Left lung (tissue), 10 donors: ENCODE measurements around the gene HIP1. TPM values are rescaled to one million over a fixed set of nuclear protein-coding genes. Genes with fewer than 3 reads are reported as not detected.
A peak's percentile ranks its signal among the peaks of the same experiment; 100 is the strongest.

Source experiments
- ATAC-seq: fragments of 200-7000 bp; cut with Tn5 transposase; one replicate; pipeline ENCODE4 v1.9.1; 2020; ENCODE audit warnings: moderate library complexity
- DNase-seq, 4 donors: peaks; one replicate each; pipeline ENCODE4 v3.0.0-alpha.2; 2013 to 2020
- H3K27ac ChIP-seq, 2 donors: fragments of 200-600 bp; sonication (generic) in 1 of 2; one replicate each; pipeline versions ENCODE4 v1.5.0 to v1.8.0; 2020 to 2021
- H3K27me3 ChIP-seq, 2 donors: fragments of 200-600 bp; sonication (generic) in 1 of 2; one replicate each; pipeline versions ENCODE4 v1.5.0 to v1.8.0; 2020 to 2021
- H3K36me3 ChIP-seq, 2 donors: fragments of 200-600 bp; sonication (generic) in 1 of 2; one replicate each; pipeline versions ENCODE4 v1.5.0 to v1.8.0; 2020 to 2021
- H3K4me1 ChIP-seq, 2 donors: fragments of 200-600 bp; one replicate each; pipeline ENCODE4 v1.8.0; 2021
- H3K4me3 ChIP-seq, 2 donors: fragments of 200-600 bp; sonication (generic) in 1 of 2; one replicate each; pipeline versions ENCODE4 v1.5.0 to v1.8.0; 2020 to 2021; ENCODE audit warnings: mild to moderate bottlenecking in 1 of 2
- H3K9me3 ChIP-seq, 2 donors: fragments of 200-600 bp; sonication (generic) in 1 of 2; one replicate each; pipeline versions ENCODE4 v1.5.0 to v1.8.0; 2020 to 2021
- intact Hi-C, 2 donors: fragments of 100-400 bp; cut with DNase I; formaldehyde crosslinking; loops; one replicate each; pipeline versions ENCODE4 v1.11.2 to v1.14.2; 2022
- polyA plus RNA-seq, 6 donors: library from polyadenylated mRNA; unstranded; fragments of 120-200 nt; gene quantifications; one replicate each; pipeline ENCODE4 v1.2.1, GENCODE V29; 2013; ENCODE audit not compliant: insufficient read length in 6 of 6
- total RNA-seq, 2 donors: library from RNA; stranded (reverse); fragmentation: NEBNext Ultra II Directional; extraction: Animal tissue kit (Norgen Biotek cat#: 25700); gene quantifications; one replicate each; pipeline ENCODE4 v1.2.1, GENCODE V29; 2021
- TF ChIP-seq, protein P1 (sequence below), 2 donors: fragments of 200-600 bp; sonication (generic) in 1 of 2; IDR thresholded peaks; one replicate each; pipeline versions ENCODE4 v1.5.0 to v1.8.0; 2021; ENCODE audit warnings: antibody characterized with exemption in 2 of 2
- donor health status: DM: no; HTN: yes; CAD: no.
- donor health status: DM: no; HTN: no; CAD: no.

The HIP1 gene
- total and polyA plus RNA-seq, 8 donors: 41.9 to 84.2 (median 46.0) TPM

DNA sequence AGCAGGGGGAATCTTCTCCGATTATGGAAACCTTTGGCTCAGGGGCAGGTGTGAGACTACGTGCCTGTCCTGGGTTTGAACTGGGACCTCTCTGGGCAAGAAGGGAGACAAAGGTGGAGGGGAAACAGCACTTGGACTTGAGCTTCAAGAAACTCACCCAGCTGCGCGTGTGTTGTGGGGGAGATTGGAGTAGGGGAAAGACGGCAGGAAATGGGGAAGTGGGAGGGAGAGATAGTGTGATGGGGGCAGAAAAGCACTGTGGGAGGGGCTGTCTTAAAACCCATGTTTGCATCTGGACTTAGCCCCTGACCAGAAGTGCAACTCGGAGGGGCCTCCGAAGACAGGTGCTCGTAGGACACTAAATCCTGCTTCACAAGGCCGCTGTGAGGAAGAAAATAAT is 107.0 kb downstream of the HIP1 start:
- ATAC-seq (no peak), DNase-seq (no peak)
- Histone ChIP-seq H3K27ac (no peak overlapping the region), H3K27me3 (no peaks in the 10 kb centered on the region), H3K36me3 (no peaks in the 10 kb centered on the region), H3K9me3 (peaks cover 0 to 5% of the 10 kb centered on the region in 2 donors), H3K4me3 (no peak overlapping the region), H3K4me1 (peaks cover 0 to 39% of the 10 kb centered on the region in 2 donors)
- TF ChIP-seq, protein P1, sequence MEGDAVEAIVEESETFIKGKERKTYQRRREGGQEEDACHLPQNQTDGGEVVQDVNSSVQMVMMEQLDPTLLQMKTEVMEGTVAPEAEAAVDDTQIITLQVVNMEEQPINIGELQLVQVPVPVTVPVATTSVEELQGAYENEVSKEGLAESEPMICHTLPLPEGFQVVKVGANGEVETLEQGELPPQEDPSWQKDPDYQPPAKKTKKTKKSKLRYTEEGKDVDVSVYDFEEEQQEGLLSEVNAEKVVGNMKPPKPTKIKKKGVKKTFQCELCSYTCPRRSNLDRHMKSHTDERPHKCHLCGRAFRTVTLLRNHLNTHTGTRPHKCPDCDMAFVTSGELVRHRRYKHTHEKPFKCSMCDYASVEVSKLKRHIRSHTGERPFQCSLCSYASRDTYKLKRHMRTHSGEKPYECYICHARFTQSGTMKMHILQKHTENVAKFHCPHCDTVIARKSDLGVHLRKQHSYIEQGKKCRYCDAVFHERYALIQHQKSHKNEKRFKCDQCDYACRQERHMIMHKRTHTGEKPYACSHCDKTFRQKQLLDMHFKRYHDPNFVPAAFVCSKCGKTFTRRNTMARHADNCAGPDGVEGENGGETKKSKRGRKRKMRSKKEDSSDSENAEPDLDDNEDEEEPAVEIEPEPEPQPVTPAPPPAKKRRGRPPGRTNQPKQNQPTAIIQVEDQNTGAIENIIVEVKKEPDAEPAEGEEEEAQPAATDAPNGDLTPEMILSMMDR (IDR thresholded peaks at IDR 0.05): no peak
- intact Hi-C loops: no loop called here

DNA sequence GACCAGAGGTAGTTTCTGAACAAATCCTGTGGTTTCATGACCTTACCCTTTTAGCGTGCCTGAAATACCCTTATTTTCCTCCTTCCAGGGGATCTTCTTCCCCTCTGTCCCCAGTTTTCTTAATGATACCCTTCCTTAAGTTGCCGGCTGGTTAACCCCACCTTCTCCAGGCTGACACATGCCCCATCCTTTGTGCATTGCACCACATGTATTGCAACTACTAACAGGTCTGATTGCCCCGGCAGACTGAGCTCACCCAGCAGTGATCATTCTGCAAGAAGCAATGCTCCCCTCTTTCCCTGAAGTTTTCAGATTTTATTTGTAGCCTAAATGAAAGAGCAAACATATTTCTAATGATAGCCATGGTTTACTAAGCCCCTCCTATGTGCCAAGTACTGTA is 108.2 kb downstream of the HIP1 start:
- DNase-seq (no peak), ATAC-seq (no peak)
- Histone ChIP-seq H3K27me3 (no peaks in the 10 kb centered on the region), H3K36me3 (no peaks in the 10 kb centered on the region), H3K27ac (no peak overlapping the region), H3K4me3 (no peak overlapping the region), H3K4me1 (peaks cover 0 to 38% of the 10 kb centered on the region in 2 donors), H3K9me3 (peaks cover 0 to 5% of the 10 kb centered on the region in 2 donors)
- TF ChIP-seq, protein P1 (IDR thresholded peaks at IDR 0.05): no peak
- intact Hi-C loops: no loop called here

DNA sequence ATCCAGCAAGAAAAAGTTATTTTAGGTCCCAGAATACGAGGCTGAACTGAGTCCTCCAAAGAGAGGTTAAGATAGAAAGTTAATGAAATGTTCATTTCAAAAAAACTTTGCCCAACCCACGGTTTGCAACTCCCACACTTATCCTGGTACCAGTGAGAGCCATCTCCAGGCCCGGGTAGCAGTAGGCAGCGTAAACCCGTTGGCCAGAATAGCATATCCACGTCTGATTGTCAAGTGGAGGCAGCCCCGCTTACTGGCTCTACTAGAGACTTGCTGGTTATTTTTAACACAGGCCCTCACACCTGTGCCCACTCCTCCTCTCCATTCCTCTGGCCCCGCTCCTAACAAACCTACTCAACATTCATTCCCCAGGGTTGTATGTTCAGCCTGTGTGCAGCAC is 109.7 kb downstream of the HIP1 start:
- Histone ChIP-seq H3K27me3 (no peaks in the 10 kb centered on the region), H3K9me3 (peaks cover 0 to 5% of the 10 kb centered on the region in 2 donors), H3K27ac (no peak overlapping the region), H3K36me3 (no peaks in the 10 kb centered on the region), H3K4me1 (peaks cover 4 to 49% of the 10 kb centered on the region in 2 donors), H3K4me3 (no peak overlapping the region)
- intact Hi-C loops: no loop called here
- TF ChIP-seq, protein P1 (IDR thresholded peaks at IDR 0.05): no peak
- ATAC-seq (peak; percentile 58), DNase-seq (peak in 1 of 4 donors; percentile 56)

DNA sequence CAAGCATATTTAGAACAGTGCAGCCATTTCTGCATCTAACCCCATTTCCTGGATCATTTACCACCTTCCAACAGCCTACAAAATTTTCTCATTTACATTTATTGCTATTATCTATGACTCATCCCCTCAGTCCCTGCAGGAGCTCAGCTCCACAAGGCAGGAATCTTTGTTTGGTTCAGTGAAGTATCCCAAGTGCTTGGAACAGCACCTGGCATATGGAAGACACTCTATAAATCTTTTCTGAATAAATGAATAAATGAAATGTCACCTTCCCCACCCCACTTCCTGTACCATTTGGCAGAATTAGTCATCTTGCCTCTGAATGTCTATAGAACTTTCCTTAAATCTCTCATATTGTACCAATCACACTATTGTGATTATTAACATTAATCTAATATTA is 110.7 kb downstream of the HIP1 start:
- no peaks in the 10 kb centered on the region for H3K36me3 ChIP-seq
- no peak overlapping the region for H3K27ac ChIP-seq
- intact Hi-C loops: no loop called here
- peaks cover 0 to 5% of the 10 kb centered on the region in 2 donors for H3K9me3 ChIP-seq
- no peaks in the 10 kb centered on the region for H3K27me3 ChIP-seq
- H3K4me3 ChIP-seq: no peak overlapping the region
- TF ChIP-seq, protein P1 (IDR thresholded peaks at IDR 0.05): no peak
- ATAC-seq: no peak
- H3K4me1 ChIP-seq: peaks cover 12 to 59% of the 10 kb centered on the region in 2 donors
- DNase-seq: no peak

DNA sequence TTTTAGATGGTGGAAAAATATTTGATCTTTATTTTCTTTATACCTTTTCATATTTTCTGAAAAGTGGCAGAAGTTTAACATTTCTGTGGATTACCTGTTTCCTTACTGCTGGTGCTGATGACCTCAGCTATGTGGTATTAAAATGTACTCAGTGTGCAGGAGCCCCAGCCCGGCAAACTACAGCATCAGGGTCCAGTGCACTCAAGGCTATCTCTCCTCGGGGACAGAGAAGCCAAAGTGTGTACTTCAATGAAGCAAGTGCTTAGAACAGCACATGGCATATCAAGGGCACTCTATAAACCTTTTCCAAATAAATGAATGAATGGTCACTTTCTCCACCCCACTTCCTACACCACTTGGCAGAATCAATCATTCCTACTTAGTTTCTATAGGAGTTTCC is 111.8 kb downstream of the HIP1 start:
- Histone ChIP-seq H3K9me3 (peaks cover 0 to 5% of the 10 kb centered on the region in 2 donors), H3K36me3 (no peaks in the 10 kb centered on the region), H3K27ac (peak overlapping the region in 1 of 2 donors; percentile 47), H3K27me3 (no peaks in the 10 kb centered on the region), H3K4me3 (no peak overlapping the region), H3K4me1 (peaks cover 12 to 68% of the 10 kb centered on the region in 2 donors)
- TF ChIP-seq, protein P1 (IDR thresholded peaks at IDR 0.05): no peak
- intact Hi-C loops: no loop called here
- ATAC-seq: peak; percentile 60
- DNase-seq: peak in 1 of 4 donors; percentile 61
